GM04503 (cell line): ENCODE results near the gene PRX.
"Not testable (repeated sequence)": the region's sequence is repeated elsewhere in the genome, so short reads cannot be mapped to it uniquely, and the experiment has no call there.

Experiments used
- DNase-seq: peaks from one replicate; pipeline ENCODE4 v3.0.0-alpha.2; 2012; ENCODE audit warnings: low read depth

PRX gene, protein sequence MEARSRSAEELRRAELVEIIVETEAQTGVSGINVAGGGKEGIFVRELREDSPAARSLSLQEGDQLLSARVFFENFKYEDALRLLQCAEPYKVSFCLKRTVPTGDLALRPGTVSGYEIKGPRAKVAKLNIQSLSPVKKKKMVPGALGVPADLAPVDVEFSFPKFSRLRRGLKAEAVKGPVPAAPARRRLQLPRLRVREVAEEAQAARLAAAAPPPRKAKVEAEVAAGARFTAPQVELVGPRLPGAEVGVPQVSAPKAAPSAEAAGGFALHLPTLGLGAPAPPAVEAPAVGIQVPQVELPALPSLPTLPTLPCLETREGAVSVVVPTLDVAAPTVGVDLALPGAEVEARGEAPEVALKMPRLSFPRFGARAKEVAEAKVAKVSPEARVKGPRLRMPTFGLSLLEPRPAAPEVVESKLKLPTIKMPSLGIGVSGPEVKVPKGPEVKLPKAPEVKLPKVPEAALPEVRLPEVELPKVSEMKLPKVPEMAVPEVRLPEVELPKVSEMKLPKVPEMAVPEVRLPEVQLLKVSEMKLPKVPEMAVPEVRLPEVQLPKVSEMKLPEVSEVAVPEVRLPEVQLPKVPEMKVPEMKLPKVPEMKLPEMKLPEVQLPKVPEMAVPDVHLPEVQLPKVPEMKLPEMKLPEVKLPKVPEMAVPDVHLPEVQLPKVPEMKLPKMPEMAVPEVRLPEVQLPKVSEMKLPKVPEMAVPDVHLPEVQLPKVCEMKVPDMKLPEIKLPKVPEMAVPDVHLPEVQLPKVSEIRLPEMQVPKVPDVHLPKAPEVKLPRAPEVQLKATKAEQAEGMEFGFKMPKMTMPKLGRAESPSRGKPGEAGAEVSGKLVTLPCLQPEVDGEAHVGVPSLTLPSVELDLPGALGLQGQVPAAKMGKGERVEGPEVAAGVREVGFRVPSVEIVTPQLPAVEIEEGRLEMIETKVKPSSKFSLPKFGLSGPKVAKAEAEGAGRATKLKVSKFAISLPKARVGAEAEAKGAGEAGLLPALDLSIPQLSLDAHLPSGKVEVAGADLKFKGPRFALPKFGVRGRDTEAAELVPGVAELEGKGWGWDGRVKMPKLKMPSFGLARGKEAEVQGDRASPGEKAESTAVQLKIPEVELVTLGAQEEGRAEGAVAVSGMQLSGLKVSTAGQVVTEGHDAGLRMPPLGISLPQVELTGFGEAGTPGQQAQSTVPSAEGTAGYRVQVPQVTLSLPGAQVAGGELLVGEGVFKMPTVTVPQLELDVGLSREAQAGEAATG (N-terminal part only)

GRCh38 chr19:40413291-40413845, at the start of gene PRX:
TSS of gene PRX (minus strand) at chr19:40413378. CDS start at chr19:40407932, 5,446 bp downstream.
- no peak for DNase-seq

- no peak for DNase-seq
Measured at GRCh38 chr19:40461669-40462221, 48.6 kb upstream of the PRX start.

GRCh38 chr19:40460185-40460584, 47.0 kb upstream of the PRX start:
- DNase-seq, result no peak

- no peak for DNase-seq
Measured at GRCh38 chr19:40458597-40458974, 45.4 kb upstream of the PRX start.

- DNase-seq, result no peak
Measured at GRCh38 chr19:40457953-40458596, 44.9 kb upstream of the PRX start.

DNA sequence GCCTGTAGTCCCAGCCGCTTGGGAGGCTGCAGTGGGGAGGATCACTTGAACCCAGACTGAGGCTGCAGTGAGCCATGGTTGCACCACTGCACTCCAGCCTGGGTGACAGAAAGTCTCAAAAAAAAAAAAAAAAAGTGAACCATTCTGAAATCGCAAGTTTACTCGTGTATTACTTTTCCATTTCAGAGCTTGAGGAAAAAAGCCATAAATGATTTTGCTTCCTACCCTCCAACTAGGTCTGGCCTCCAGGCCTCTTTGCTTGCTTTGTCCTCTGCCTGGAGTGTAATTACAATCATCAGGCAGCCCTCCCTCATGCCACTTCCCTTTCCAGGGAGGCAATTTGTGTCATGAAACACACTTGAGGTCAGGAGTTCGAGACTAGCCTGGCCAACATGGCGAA, 43.9 kb upstream of the PRX start:
- no peak for DNase-seq

DNA sequence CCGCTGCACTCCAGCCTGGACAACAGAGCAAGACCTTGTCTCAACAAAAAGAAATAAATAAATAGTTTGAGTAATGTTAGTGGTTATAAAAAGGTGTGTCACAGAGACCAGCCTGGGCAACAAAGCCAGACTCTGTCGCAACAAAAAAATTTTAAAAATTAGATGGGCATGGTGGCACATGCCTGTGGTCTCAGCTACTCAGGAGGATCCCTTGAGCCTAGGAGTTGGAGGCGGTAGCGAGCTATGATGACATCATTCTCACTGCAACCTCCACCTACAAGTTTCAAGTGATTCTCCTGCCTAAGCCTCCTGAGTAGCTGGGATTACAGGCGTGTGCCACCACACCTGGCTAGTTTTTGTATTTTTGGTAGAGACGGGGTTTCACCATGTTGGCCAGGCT, 40.8 kb upstream of the PRX start:
- not testable (repeated sequence) for DNase-seq

GRCh38 chr19:40453151-40453735, 40.1 kb upstream of the PRX start:
- DNase-seq, result no peak

DNA sequence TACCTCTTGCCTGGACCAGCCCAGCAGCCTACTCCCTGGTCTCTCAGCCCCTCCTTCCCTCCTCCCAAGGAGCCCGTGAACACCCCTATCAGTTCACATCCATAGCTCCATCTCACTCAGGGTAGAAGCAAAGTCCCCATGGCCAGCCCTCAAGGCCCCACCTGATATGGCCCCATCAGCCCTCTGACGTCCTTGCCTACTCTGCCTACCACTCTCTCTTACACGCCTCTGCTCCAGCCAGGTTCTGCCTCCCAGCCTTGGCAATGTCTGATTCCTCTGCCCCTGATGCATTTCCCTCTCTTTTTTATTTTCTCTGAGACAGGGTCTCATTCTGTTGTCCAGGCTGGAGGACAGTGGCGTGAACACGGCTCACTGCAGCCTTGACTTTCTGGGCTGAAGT, 38.8 kb upstream of the PRX start:
- DNase-seq, result no peak

- DNase-seq, result no peak
Measured at GRCh38 chr19:40450664-40451063, 37.5 kb upstream of the PRX start.

GRCh38 chr19:40449506-40449905, 36.3 kb upstream of the PRX start:
- DNase-seq, result no peak

GRCh38 chr19:40446263-40446784, 33.1 kb upstream of the PRX start:
- no peak for DNase-seq

GRCh38 chr19:40445780-40446262, 32.6 kb upstream of the PRX start:
- DNase-seq, result no peak

DNA sequence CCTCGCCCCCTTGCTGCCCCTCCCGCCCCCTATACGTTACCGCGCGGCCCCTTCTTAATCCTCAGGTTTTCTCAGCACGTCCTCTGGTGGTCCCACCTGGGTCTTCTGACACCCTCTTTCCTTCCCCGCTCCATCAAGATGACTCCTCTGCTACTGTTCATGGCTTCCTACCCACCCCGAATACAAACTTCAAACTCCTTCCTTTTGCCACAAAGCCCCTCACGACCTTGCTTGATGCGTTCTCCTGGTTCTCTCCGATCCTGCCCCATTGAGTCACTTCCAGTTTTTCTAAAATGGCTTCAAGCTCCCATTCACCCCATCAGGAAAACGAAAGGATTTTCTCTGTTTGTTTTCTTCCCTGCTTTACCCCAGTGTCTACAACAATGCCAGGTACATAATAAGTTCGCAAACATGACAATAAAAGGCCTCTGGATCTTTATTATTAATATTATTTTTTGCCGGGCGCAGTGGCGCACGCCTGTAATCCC, 31.7 kb upstream of the PRX start:
- no peak for DNase-seq

DNA sequence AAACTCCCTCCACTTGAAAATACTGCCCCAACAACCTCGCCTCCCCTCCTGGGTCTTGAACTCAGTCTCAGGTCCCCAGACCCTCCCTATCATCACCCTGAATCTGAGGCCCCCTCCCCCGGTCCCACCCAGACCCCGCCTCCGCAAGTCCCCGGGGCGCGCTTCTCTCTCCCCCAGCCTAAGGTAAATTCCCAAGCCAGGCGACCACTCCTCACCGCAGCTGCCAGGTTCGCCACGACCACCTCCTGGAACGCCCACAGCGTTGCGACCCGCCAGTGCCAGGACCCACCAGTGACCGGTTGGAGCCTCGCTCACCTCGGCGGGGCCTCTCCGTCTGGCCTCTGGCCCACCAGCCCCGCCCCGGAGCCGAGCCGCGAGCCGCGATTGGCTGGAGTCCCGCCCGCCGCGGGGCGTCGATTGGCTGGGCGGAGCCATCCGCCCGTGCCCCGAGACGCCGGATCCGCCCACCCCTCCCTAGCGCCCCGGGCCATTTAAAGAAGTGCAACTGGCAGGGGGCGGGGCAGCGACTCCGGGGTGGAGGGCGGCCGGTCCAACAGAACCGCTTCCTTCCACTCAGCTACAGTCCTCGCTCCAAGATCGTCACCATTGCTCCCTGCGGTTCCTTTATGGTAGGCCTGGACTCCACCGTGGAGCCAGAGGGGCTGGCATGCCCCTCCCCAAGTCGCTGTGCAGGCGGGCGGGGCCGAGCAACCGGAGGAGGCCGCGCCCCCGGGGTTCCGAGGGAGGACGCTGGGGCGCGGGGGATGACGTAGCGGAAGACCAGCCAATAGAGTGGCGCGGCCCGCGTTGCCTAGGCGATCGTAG, 31.0 kb upstream of the PRX start, which contains the start of gene SERTAD3:
SERTAD3 (minus strand) TSS at position 336 of the 825 bp plus-strand sequence. CDS start 2,255 bp downstream, outside the sequence.
- peak; percentile 61 for DNase-seq

DNA sequence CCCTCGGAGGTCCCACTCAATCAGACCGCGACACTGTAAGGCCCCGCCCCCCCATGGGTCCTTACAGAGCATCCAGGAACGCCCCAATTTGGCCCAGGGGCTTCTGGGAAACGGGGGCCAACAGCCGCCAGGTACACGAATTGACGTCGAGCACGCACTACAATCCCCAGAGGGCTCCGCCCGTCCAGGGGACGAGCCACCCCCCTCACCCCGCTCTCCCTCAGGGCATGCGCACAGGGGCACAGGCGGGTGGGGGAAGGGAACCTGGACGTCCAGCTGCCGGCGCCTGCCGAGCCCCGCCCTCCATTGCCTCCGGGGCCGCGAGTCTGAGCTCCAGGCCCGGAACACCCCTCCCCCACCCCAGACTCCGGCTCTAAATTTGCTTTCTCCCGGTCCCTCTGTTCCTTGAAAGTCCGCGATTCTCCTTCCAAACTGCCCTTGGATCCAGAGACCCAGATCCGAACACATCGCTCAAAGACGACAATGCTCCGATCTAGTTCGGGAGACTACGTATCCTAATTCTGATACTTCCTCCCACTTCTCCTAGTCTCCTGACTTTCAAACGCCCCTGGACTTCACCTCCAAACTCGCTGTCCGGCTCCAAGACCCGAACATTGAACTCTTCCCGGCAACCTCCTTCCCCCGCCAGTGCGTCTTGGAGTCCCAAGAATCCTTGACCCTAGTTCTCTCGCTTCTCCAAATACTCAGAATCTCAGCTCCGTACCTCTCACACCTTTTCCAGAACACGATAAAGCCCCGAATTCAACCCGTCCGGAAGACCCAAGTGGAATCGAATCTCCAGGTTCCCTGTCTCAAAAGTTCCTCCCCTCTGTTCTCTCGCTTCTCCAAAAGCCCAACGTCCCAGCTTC, 30.2 kb upstream of the PRX start:
- peak; percentile 95 for DNase-seq

DNA sequence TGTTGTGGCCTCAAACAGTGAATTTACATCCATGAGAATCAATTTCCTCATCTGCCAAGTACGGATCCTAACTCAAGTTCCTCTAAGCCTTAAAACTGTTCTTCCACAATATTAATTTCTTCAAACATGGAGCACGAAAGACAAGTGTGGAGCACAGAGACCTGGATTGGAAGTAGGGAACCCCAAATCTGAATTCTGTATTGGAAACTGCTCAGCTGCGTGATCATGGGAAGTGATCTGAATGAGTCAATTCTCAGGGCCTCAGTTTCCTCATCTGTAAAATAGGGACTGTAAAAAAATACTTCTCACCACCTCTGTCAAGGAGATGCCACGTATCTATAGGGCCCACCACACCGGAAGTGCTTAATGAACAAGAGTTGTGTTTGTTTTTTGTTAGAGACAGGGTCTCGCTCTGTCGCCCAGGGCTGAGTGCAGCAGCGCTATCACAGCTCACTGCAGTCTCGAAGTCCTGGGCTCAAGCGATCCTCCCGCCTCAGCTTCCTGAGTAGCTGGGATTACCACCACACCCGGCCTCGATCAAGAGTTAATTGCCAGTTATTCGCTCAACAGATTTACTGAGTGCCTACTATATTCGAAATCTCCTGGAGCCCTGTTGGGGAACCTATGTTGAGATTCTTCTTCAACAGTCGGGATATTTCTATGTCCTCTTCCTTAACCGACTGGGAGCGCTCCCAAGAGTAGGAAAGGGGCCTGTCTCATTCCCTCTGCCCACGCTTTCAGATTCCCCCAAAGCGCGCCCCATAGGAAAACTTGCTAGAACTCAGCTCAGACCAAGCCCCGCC, 29.4 kb upstream of the PRX start:
- DNase-seq, result no peak
